Keratinocyte (primary cell): ENCODE measurements around the gene ATP5ME.

ENCODE experiments used
- EZH2 ChIP-seq: IDR thresholded peaks from one replicate; pipeline ENCODE4 v1.6.1; 2012; ENCODE audit warnings: inconsistent platforms, mild to moderate bottlenecking, low read length, moderate library complexity
- TF ChIP-seq, protein P1 (sequence below), 3 experiments: IDR thresholded peaks in 1 of 3; conservative IDR thresholded peaks in 1 of 3; optimal IDR thresholded peaks in 1 of 3; 2 replicates in 2 of 3; 3 replicates in 1 of 3; pipeline versions ENCODE3 to v1.5.1; 2011; ENCODE audit warnings: low read length in 3 of 3, mild to moderate bottlenecking in 3 of 3, moderate library complexity in 2 of 3, control low read depth in 1 of 3, inconsistent platforms in 1 of 3; ENCODE audit not compliant: insufficient read depth in 2 of 3; ENCODE audit errors: extremely low read depth in 1 of 3

DNA sequence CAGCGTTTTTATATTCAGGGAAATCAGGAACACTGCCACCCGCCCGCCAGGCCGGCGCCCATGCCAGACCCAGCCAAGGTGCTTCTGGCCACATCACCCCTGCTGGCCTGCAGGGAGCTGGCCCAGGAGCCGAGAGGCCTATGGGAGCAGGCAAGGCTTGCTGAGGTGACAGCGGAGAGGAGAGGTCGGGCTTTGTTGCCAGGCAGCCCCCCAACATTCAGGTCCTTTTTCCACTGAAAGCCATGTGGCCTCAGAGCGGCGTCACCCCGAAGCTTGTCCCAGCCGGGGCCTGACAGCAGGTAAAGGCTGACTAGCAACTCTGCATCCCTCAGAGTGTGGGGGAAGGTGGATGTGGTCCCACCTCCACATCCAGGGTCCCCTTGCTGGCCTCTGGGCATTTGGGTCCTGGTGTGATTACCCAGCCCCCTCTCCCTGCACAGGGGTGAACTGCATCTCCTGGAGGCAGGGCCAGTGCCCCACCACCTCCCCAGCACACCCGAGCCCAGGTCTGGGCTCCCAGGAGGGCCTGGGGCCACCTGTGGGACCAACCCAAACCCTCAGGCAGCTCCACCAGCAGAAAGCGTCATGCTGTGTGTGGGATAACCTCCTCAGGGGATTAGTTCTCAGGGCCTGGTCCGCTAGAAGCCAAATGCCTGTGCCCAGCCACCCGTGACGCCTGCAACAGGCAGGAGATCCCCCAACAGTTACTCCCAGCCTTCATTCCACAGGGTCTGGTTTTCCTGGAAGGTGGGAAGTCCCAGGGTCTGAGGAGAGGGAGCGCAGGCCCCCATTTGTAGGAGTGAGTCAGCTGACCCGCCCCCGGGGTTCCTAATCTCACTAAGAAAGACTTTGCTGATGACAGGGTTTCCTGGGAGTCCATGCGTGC, 49.1 kb downstream of the ATP5ME start, which contains the start of gene PDE6B:
- TF ChIP-seq, protein P1, sequence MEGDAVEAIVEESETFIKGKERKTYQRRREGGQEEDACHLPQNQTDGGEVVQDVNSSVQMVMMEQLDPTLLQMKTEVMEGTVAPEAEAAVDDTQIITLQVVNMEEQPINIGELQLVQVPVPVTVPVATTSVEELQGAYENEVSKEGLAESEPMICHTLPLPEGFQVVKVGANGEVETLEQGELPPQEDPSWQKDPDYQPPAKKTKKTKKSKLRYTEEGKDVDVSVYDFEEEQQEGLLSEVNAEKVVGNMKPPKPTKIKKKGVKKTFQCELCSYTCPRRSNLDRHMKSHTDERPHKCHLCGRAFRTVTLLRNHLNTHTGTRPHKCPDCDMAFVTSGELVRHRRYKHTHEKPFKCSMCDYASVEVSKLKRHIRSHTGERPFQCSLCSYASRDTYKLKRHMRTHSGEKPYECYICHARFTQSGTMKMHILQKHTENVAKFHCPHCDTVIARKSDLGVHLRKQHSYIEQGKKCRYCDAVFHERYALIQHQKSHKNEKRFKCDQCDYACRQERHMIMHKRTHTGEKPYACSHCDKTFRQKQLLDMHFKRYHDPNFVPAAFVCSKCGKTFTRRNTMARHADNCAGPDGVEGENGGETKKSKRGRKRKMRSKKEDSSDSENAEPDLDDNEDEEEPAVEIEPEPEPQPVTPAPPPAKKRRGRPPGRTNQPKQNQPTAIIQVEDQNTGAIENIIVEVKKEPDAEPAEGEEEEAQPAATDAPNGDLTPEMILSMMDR (optimal IDR thresholded peaks at IDR 0.05 in 1 of 3, IDR thresholded peaks at IDR 0.05 in 1 of 3, conservative IDR thresholded peaks at IDR 0.05 in 1 of 3; ENCODE audit: extremely low read depth in 1 of 3, insufficient read depth in 2 of 3, low read length in 3 of 3): no peak
- no peak for TF ChIP-seq EZH2
